ELF-1 (cell line): ENCODE data around the gene LRRC41.
"Not testable (repeated sequence)": the region's sequence is repeated elsewhere in the genome, so short reads cannot be mapped to it uniquely, and the experiment has no call there.

Experiments
- DNase-seq: peaks from one replicate; pipeline ENCODE4 v3.0.0-alpha.2; 2016; ENCODE audit warnings: low read depth, low spot score

The LRRC41 gene

DNA sequence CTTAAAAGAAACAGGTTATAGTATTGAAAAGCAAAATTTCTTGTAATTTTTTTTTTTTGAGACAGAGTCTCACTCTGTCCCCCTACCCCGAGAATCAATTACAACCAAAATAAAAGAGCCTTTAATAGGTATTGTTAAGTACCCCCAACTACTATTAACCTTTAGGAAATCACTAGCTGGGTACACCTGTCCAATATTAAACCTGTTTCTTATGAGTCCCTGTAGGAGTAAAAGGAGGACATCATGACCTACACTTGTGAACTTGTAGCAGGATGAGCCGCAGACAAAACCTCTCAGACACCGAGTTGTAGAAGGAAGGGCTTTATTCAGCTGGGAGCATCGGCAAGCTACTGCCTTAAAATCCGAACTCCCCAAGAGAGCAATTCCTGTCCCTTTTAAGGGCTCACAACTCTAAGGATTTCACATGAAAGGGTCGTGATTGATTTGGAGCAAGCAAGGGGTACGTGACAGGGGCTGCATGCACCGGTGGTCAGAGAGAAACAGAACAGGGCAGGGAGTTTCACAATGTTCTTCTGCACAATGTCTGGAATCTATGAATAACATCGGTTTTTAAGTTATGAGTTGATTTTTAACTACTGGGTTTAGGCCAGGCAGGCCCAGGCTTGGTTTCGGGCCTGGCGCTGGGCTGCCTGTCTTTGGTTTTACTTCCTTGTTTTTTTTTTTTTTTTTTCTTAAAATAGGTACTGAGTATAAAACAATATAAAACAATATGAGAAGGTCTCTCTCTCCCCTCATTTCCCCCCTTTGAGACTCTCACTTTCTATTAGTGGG is 22.1 kb upstream of the LRRC41 start:
- not testable (repeated sequence) for DNase-seq

DNA sequence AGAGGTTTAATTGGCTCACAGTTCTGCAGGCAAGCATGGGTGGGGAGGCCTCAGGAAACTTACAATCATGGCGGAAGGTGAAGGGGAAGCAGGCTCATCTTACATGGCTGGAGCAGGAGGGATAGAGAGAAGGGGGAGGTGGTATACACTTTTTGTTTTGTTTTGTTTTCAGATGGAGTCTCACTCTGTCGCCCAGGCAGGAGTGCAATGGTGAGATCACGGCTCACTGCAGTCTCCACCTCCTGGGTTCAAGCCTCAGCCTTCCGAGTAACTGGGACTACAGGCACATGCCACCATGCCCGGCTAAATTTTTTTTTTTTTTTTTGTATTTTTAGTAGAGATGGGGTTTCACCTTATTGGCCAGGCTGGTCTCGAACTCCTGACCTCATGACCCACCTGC is 18.8 kb upstream of the LRRC41 start:
- DNase-seq, result not testable (repeated sequence)

DNA sequence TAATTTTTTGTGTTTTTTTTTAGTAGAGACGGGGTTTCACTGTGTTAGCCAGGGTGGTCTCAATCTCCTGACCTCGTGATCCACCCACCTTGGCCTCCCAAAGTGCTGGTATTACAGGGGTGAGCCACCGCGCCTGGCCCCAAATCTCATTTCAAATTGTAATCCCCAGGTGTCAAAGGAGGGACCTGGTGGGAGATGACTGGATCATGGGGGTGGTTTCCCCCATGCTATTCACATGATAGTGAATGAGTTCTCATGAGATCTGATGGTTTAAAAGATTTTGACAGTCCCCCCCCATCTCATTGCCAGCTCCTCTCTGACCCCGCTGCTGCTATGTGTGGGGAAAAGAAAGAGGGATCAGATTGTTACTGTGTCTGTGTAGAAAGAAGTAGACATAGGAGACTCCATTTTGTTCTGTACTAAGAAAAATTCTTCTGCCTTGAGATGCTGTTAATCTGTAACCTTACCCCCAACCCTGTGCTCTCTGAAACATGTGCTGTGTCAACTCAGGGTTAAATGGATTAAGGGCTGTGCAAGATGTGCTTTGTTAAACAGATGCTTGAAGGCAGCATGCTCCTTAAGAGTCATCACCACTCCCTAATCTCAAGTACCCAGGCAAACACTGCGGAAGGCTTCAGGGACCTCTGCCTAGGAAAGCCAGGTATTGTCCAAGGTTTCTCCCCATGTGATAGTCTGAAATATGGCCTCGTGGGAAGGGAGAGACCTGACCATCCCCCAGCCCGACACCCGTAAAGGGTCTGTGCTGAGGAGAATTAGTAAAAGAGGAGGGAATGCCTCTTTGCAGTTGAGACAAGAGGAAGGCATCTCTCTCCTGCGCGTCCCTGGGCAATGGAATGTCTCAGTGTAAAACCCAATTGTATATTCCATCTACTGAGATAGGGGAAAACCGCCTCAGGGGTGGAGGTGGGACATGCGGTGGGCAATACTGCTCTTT is 16.8 kb upstream of the LRRC41 start:
- DNase-seq, result peak; percentile 50

DNA sequence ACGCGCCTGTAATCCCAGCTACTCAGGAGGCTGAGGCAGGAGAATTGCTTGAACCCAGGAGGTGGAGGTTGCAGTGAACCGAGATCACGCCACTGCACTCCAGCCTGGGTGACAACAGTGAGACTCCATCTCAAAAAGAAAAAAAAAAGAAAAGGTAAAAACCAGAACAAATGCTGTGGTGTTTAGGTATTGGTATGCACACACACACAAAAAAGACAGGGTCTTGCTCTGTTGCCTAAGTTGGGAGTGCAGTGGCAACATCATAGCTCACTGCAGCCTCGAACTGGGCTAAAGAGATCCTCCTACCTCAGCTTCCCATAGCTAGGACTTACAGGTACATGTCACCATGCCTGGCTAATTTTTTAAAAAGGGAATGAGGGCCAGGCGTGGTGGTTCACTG is 15.9 kb upstream of the LRRC41 start:
- DNase-seq, result not testable (repeated sequence)

DNA sequence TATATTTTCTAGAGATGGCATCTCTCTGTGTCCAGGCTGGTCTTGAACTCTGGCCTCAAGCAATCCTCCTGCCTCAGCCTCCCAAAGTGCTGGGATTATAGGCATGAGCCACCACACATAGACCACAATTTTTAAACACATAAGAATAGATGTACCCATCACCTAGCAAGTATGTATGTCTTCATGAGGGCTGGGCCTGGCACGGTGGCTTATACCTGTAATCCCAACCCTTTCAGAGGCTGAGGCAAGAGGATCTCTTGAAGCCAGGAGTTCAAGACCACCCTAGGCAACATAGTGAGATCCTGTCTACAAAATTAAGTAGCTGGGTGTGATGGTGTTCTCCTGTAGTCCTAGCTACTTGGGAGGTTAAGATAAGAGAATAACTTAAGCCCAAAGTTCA is 13.9 kb upstream of the LRRC41 start:
- DNase-seq, result no peak

- no peak for DNase-seq
Observed at GRCh38 chr1:46315669-46316403, 12.4 kb upstream of the LRRC41 start.

DNA sequence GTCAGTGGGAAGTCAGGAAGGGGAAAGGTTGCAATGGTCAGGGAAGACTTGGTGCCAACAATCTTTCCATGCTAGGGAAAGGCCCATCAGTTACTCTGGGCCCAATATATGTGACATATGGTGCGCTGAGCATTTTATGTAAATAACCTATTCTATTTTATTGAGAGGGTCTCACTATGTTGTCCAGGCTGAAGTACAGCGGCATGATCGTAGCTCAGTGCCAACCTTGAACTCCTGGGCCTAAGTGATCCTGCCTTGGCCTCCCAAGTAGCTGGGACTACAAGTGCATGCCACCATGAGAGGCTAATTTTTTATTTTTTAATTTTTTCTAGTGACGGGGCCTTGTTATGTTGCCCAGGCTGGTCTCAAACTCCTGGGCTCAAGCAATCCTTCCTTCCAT is 6.9 kb upstream of the LRRC41 start:
- no peak for DNase-seq

DNA sequence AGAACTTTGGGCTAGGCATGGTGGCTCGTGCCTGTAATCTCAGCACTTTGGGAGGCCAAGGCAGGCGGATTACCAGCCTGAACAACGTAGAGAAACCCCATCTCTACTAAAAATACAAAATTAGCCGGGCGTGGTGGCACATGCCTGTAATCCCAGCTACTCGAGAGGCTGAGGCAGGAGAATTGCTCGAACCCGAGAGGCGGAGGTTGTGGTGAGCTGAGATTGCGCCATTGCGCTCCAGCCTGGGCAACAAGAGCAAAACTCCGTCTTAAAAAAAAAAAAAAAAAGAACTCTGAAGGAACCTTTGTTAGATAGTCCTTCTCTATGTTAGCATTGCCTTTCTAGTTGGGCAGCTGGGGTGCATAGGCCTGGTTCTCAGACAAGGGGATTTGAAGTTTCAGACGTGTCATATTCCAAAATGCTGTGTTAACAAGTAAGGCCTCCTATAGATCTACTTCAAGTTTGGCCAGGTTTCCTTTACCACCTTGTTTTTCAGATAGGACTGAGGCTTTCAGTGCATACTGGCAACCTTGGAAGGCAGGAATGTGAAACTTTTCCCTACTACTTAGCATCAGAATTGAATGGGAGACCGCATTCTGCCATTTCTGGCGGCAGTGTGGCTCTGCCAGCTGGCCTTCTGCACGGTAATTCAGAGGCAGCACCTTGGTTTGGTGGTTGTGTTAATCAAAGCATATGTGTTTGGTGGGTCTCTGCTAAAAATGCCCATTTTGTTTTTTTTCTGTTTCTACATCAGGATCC is 6.2 kb upstream of the LRRC41 start:
- no peak for DNase-seq

DNA sequence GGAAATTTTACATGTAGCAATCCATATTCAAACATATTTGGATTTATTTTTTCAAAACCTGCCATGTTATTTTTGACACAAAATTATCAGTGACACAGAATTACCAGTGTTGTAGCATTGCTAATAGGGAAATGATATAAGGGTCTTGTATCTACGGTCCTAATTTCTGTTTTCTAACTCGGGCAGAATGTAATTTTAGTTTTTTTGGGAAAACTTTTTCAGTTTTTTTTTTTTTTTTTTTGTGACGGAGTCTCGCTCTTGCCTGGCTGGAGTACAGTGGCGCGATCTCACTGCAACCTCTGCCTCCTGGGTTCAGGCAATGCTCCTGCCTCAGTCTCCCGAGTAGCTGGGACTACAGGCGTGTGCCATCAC is 2.7 kb upstream of the LRRC41 start:
- no peak for DNase-seq

- DNase-seq, result no peak
Observed at GRCh38 chr1:46303872-46304326, 483 bp upstream of the LRRC41 start.

DNA sequence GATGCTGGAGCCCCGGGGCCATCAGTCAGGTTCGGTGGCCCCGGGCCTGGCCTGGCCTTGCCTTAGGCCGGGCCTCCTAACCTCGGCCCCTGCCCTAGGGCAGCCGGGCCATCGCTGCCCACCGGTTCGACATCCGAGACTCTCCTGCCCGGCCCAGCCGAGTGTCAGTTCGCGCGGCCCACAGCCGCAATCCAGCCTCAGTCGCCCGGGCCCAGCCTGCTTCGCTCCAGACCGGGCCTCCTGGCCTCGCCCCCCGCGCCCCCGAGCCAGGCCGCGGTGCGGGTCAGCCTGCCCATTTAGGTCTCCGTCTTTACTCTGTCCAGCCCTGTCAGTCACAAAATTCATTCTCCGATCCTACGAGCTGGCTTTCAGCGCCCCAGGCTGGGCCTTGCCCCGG is 777 bp downstream of the LRRC41 start:
- peak; percentile 69 for DNase-seq

DNA sequence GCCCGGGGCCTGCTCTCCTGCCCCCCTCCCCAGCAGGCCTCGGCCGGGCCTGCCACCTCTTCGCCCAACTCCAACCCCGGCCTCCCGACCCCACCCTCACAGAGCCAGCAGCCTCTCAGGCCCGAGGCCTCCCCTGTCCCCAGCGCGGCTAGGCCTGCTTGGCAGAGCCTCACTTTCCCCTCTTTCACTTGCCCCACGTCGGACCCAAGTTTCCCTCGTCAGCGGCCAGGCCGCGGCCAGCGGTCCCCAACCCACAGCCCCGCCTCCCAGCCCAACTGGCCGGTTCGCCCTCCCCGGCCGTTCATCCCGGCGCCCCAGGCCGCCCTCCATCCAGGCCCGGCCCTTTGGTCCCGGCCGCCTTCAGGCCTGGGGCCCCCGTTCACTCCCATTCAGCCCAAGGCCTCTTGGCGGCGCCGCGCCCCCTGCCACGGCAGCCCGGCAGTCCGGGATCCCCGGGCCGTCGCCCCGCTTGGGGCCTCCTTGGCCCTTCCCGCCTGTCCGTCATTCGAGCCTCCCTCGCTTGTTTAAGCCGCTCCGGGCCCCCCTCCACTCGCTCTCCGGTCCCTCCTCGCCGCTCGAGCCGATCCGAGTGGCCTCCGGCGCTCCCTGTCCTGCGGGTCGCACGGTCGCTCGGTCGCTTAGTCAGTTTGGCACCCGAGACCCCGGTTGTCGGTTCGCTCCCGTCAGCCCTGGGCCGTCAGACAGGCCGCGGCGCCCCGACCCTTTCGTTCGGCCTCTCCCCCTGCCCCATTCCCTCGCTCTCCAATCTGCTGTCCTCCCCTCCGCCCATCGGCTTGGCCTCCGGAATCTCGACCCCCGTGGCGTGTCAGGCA is 1.4 kb downstream of the LRRC41 start:
- peak; percentile 61 for DNase-seq

DNA sequence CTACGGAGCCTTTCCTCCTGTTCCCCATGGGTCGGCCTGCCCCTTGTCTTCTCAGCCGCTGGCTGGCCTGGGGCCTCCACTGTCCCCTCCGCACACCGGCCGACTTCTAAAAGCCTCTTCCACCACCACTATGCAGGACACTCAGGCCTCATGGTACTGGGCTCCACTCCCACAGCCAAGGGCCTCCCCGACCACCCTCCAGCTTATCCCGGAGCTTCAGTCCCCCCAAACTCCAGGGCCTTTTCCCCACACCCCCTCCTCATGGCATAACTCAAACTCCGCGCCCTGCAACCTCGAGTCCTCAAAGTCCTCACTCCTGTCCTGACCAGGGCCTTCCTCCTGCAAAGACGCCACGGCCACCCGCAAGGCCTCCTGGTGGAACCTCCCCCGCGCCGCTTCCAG is 2.0 kb downstream of the LRRC41 start:
- DNase-seq, result no peak

GRCh38 chr1:46300673-46301405 is 2.6 kb downstream of the LRRC41 start:
- DNase-seq, result no peak

DNA sequence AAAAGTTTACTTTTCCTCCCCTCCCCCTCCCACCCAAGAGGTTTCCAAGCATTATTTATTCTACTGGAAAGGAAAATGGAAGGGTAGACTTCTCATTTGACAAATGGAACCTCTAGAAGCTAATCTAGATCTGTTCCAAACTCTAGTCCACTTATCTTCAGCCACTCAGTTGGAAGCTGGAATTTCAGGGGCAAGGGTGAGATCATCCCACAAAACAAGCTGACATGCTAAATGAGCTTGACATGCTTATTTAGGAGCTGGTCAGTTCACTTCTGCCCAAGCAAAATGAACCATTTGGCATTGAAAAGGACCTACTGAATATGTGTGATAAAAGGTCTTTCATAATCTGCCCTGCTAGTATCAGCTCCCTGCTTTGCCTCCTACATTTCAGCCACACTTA is 5.0 kb downstream of the LRRC41 start:
- no peak for DNase-seq

- no peak for DNase-seq
Observed at GRCh38 chr1:46295306-46295705, 8.1 kb downstream of the LRRC41 start.

- no peak for DNase-seq
Observed at GRCh38 chr1:46289976-46290375, 13.4 kb downstream of the LRRC41 start.

DNA sequence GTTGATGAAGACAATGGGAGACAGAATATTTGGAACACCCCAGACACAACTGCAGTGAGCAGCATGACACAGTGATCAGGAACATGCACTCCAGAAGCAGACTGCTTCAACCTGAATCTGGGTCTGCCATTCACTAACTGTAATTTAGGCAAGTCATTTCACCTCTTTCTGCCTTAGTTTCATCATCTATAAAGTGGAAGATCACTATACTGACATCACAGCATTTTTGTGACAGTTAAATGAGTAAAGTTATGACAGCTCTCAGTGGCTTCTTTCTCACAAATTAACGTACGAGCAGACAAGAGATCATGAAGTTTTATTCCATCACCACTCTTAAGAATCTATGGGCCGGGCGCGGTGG is 14.3 kb downstream of the LRRC41 start:
- no peak for DNase-seq

DNA sequence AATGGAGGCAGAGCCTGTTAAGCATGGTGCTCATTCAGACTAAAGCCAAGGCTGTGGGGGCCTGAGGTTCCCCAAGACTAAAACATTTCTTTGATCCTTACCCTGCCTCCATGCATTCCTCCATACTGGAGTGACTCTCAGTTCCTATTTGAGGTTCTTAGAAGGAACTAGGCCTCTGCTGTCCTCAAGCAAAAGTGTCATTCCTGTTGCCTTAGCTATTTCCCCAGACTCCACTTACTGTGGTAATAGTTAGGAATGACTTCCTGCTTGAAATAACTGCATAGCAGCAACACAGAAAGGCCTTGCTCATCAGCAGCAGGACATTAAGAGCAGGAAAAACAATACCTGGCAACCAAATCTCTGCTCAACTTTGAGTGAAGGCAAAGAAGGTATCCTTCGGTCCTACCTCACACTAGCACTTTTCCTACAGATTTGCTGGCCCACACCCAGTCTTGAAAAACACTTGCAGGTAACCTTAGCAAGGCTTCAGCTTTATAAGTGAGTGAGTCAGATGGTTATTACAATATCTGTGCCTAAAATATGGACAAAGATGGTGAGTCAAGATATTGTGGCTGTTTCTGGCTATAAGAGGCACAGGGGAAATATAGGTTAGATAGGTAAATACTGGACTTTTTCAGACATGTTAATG is 14.8 kb downstream of the LRRC41 start:
- no peak for DNase-seq
